K562 (cell line): ENCODE measurements around the gene TP53BP1. TPM values are rescaled to one million over a fixed set of nuclear protein-coding genes. Genes with fewer than 3 reads are reported as not detected.

Experiments used
- ADNP ChIP-seq: fragments of 200-800 bp; sonication (Bioruptor generic); IDR thresholded peaks from 2 replicates; pipeline ENCODE4 v1.6.1; 2016; ENCODE audit warnings: missing genetic modification characterization, missing compliant biosample characterization
- CBX3 ChIP-seq, 2 experiments: IDR thresholded peaks; 1 replicate in 1 of 2; 2 replicates in 1 of 2; pipeline ENCODE4 v1.6.1; 2012; ENCODE audit warnings: inconsistent platforms in 2 of 2, low read length in 2 of 2, borderline replicate concordance in 1 of 2, control low read depth in 1 of 2
- CBX5 ChIP-seq: IDR thresholded peaks from 2 replicates; pipeline ENCODE4 v1.6.1; 2014; ENCODE audit warnings: low read depth, borderline replicate concordance
- FIP1L1 ChIP-seq: fragments of 200-400 bp; formaldehyde crosslinking; IDR thresholded peaks from 2 replicates; pipeline ENCODE4 v1.6.1; 2018; ENCODE audit warnings: mild to moderate bottlenecking, low read depth, low read length; ENCODE audit not compliant: poor library complexity, severe bottlenecking
- FOXA1 ChIP-seq: fragments of 450-650 bp; IDR thresholded peaks from 2 replicates; pipeline ENCODE4 v1.6.1; 2016; ENCODE audit warnings: mild to moderate bottlenecking, borderline replicate concordance
- JUNB ChIP-seq: fragments of 450-650 bp; formaldehyde crosslinking; conservative IDR thresholded peaks from 2 replicates; pipeline ENCODE4 v1.4.0; 2020; ENCODE audit warnings: mild to moderate bottlenecking
- KDM1A ChIP-seq, 2 experiments: fragments of 450-650 bp; IDR thresholded peaks; 2 replicates each; pipeline ENCODE4 v1.6.1; 2016; ENCODE audit warnings: mild to moderate bottlenecking in 2 of 2
- PKNOX1 ChIP-seq: fragments of 450-650 bp; IDR thresholded peaks from 2 replicates; pipeline ENCODE4 v1.6.1; 2016
- RBBP5 ChIP-seq: fragments of 200-600 bp; sonication (generic); IDR thresholded peaks from 2 replicates; pipeline ENCODE4 v1.6.1; 2012; ENCODE audit warnings: borderline replicate concordance, mild to moderate bottlenecking, low read length, control low read depth, inconsistent platforms; ENCODE audit not compliant: insufficient read depth, poor library complexity, severe bottlenecking
- SMARCA4 ChIP-seq: fragments of 450-650 bp; IDR thresholded peaks from 2 replicates; pipeline ENCODE4 v1.6.1; 2016
- STAG1 ChIP-seq: sonication (generic); formaldehyde crosslinking; IDR thresholded peaks from 2 replicates; pipeline ENCODE4 v1.5.0; 2020; ENCODE audit warnings: missing genetic modification reagents, borderline replicate concordance
- TARDBP ChIP-seq: fragments of 450-650 bp; IDR thresholded peaks from 2 replicates; pipeline ENCODE4 v1.6.1; 2016
- ZBTB49 ChIP-seq: sonication (generic); formaldehyde crosslinking; IDR thresholded peaks from 2 replicates; pipeline ENCODE4 v1.8.0; 2022; ENCODE audit warnings: missing genetic modification reagents, mild to moderate bottlenecking, borderline replicate concordance
- polyA plus RNA-seq, 8 experiments: library from polyadenylated mRNA; depleted of rRNA in 4 of 8; stranded (reverse) in 5 of 8; unstranded in 3 of 8; fragments of >200 nt; fragmentation: Nextera tagmentation in 2 of 8; fragmentation: Illumina TruSeq in 1 of 8; extraction: Ambion mirVana in 2 of 8; extraction: Trizol in 1 of 8; gene quantifications; 2 replicates each; pipeline versions ENCODE4 v1.2.1 to v1.2.3, GENCODE V29; 2011 to 2014; ENCODE audit warnings: inconsistent platforms in 1 of 8, missing spikeins in 1 of 8
- total RNA-seq, 7 experiments: library from RNA; depleted of rRNA in 6 of 7; stranded (reverse); fragments of >200 nt in 6 of 7; fragmentation: Illumina TruSeq in 2 of 7; extraction: Trizol in 2 of 7; gene quantifications; 2 replicates each; pipeline versions ENCODE4 v1.2.1 to v1.2.3, GENCODE V29; 2011 to 2021; ENCODE audit warnings: low replicate concordance in 1 of 7
- TF ChIP-seq, protein P1 (sequence below): fragments of 450-650 bp; IDR thresholded peaks from 2 replicates; pipeline ENCODE4 v1.6.1; 2016; ENCODE audit warnings: mild to moderate bottlenecking, moderate library complexity

Gene TP53BP1
- total and polyA plus RNA-seq, 9 of the 15 experiments (the other 6 are each of a cell fraction or from before 2014, with no cell fraction given), result 5.7 to 63.3 (median 30.9) TPM

GRCh38 chr15:43410572-43411214 is 82.3 kb downstream of the TP53BP1 start (continued):
- no peak for TF ChIP-seq ZBTB49 (CRISPR knock-in tag)
- peak; percentile 32 for TF ChIP-seq PKNOX1
- TF ChIP-seq TARDBP, result no peak
- TF ChIP-seq, protein P1, sequence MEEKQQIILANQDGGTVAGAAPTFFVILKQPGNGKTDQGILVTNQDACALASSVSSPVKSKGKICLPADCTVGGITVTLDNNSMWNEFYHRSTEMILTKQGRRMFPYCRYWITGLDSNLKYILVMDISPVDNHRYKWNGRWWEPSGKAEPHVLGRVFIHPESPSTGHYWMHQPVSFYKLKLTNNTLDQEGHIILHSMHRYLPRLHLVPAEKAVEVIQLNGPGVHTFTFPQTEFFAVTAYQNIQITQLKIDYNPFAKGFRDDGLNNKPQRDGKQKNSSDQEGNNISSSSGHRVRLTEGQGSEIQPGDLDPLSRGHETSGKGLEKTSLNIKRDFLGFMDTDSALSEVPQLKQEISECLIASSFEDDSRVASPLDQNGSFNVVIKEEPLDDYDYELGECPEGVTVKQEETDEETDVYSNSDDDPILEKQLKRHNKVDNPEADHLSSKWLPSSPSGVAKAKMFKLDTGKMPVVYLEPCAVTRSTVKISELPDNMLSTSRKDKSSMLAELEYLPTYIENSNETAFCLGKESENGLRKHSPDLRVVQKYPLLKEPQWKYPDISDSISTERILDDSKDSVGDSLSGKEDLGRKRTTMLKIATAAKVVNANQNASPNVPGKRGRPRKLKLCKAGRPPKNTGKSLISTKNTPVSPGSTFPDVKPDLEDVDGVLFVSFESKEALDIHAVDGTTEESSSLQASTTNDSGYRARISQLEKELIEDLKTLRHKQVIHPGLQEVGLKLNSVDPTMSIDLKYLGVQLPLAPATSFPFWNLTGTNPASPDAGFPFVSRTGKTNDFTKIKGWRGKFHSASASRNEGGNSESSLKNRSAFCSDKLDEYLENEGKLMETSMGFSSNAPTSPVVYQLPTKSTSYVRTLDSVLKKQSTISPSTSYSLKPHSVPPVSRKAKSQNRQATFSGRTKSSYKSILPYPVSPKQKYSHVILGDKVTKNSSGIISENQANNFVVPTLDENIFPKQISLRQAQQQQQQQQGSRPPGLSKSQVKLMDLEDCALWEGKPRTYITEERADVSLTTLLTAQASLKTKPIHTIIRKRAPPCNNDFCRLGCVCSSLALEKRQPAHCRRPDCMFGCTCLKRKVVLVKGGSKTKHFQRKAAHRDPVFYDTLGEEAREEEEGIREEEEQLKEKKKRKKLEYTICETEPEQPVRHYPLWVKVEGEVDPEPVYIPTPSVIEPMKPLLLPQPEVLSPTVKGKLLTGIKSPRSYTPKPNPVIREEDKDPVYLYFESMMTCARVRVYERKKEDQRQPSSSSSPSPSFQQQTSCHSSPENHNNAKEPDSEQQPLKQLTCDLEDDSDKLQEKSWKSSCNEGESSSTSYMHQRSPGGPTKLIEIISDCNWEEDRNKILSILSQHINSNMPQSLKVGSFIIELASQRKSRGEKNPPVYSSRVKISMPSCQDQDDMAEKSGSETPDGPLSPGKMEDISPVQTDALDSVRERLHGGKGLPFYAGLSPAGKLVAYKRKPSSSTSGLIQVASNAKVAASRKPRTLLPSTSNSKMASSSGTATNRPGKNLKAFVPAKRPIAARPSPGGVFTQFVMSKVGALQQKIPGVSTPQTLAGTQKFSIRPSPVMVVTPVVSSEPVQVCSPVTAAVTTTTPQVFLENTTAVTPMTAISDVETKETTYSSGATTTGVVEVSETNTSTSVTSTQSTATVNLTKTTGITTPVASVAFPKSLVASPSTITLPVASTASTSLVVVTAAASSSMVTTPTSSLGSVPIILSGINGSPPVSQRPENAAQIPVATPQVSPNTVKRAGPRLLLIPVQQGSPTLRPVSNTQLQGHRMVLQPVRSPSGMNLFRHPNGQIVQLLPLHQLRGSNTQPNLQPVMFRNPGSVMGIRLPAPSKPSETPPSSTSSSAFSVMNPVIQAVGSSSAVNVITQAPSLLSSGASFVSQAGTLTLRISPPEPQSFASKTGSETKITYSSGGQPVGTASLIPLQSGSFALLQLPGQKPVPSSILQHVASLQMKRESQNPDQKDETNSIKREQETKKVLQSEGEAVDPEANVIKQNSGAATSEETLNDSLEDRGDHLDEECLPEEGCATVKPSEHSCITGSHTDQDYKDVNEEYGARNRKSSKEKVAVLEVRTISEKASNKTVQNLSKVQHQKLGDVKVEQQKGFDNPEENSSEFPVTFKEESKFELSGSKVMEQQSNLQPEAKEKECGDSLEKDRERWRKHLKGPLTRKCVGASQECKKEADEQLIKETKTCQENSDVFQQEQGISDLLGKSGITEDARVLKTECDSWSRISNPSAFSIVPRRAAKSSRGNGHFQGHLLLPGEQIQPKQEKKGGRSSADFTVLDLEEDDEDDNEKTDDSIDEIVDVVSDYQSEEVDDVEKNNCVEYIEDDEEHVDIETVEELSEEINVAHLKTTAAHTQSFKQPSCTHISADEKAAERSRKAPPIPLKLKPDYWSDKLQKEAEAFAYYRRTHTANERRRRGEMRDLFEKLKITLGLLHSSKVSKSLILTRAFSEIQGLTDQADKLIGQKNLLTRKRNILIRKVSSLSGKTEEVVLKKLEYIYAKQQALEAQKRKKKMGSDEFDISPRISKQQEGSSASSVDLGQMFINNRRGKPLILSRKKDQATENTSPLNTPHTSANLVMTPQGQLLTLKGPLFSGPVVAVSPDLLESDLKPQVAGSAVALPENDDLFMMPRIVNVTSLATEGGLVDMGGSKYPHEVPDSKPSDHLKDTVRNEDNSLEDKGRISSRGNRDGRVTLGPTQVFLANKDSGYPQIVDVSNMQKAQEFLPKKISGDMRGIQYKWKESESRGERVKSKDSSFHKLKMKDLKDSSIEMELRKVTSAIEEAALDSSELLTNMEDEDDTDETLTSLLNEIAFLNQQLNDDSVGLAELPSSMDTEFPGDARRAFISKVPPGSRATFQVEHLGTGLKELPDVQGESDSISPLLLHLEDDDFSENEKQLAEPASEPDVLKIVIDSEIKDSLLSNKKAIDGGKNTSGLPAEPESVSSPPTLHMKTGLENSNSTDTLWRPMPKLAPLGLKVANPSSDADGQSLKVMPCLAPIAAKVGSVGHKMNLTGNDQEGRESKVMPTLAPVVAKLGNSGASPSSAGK, result peak; percentile 58
- no peak for TF ChIP-seq CBX5
- no peak for TF ChIP-seq KDM1A (IDR thresholded peaks at IDR 0.05)
- TF ChIP-seq JUNB (CRISPR knock-in tag), result no peak
- TF ChIP-seq ADNP (tag), result no peak
- TF ChIP-seq FIP1L1, result no peak
- no peak for TF ChIP-seq RBBP5
- TF ChIP-seq FOXA1, result no peak
- TF ChIP-seq SMARCA4, result peak; percentile 74; the same call in 1 of the 2 replicates
- no peak for TF ChIP-seq CBX3 (IDR thresholded peaks at IDR 0.05; ENCODE audit: borderline replicate concordance in 1 of 2, low read length in 2 of 2)
- TF ChIP-seq STAG1 (CRISPR knock-in tag), result no peak
